ENCODE results near the gene HHATL.
A peak's percentile ranks its signal among the peaks of the same experiment; 100 is the strongest.

HHATL gene
- total RNA-seq = 0 to 0.06 reads per million in 2 experiments

- no peak for DNase-seq (ENCODE audit: low read depth)
Measured at GRCh38 chr3:42702066-42702951, at the start of gene HHATL. Gene HHATL, minus strand, starts transcription at chr3:42702798. Its CDS starts 1,972 bp downstream, at chr3:42700826.

DNA sequence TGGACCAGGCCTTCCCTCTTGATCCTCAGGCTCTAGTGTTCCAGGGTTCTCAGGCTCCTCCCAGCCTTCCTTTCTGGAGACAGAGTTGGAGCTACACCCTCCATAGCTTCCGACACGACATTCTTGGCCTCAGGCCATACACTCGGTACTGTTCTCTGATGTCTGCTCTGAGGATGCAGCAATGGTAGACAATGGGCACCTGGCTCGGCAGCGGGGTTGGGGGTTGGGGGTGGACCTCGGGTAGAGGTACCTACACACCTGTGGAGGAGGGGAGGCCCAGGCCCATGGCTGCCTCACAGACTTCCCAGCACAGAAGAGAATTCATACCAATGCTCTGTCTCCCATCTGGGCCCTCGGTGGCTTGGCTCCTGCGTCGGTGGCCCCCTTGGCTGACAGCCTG lies 49.0 kb upstream of the HHATL start:
- no peak for DNase-seq (ENCODE audit: low read depth)

- DNase-seq (ENCODE audit: low read depth) = no peak
Measured at GRCh38 chr3:42750834-42751233, 48.2 kb upstream of the HHATL start.

GRCh38 chr3:42749753-42750231 lies 47.2 kb upstream of the HHATL start:
- DNase-seq (ENCODE audit: low read depth) = no peak

DNA sequence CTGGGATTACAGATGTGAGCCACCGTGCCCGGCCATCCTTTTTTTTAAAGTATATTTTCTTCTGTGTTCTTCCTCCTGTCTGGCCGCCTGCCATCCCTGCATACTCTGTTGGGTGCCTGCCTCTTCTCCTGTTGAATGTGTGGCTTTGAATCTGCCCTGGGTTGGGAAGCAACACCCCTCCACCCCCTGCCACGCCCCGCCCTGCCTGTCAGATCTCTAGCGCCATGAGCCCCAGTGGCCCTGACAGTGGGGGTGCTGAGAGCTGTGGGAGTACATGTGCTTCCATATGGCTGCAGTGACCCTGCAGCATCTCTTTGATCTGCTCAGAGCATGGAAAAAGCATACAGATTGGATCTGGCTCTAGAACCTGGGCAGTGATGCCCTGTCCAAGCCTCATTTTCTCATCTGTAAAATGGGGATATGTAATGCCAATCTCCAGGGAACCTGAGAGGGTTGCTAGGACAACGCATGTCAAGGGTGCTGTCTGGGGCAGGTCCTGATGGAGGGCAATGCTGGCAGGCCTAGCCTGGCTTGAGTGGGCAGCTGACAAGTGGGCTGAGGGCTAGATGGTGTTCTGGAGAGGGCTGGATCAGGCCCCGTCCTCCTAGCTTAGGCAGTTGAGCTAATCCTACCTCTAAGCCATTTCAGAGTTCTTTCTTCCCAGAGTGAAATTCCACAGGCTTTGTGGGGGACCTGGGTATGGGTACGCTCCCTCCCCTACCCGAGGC lies 46.6 kb upstream of the HHATL start:
- no peak for DNase-seq (ENCODE audit: low read depth)

DNA sequence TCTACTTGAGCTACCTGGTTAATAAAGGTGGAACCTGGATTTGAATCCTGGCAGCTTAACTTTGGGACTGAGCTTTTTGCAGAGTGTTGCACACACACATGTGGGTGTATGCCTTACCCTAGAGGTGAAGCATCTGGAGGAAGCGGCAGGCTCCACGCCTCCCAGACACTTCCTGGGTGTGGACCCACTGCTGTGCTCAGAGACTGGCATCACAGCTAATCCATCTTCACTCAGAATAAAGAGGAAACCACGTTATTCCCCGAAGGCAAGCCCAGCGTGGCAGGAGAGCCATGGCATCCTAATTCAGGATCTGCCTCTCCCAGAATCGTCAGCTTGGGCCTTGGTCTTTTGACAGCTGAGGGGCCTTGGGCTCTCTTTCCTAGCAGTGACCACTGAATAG lies 45.0 kb upstream of the HHATL start:
- DNase-seq (ENCODE audit: low read depth) = peak; percentile 21

DNA sequence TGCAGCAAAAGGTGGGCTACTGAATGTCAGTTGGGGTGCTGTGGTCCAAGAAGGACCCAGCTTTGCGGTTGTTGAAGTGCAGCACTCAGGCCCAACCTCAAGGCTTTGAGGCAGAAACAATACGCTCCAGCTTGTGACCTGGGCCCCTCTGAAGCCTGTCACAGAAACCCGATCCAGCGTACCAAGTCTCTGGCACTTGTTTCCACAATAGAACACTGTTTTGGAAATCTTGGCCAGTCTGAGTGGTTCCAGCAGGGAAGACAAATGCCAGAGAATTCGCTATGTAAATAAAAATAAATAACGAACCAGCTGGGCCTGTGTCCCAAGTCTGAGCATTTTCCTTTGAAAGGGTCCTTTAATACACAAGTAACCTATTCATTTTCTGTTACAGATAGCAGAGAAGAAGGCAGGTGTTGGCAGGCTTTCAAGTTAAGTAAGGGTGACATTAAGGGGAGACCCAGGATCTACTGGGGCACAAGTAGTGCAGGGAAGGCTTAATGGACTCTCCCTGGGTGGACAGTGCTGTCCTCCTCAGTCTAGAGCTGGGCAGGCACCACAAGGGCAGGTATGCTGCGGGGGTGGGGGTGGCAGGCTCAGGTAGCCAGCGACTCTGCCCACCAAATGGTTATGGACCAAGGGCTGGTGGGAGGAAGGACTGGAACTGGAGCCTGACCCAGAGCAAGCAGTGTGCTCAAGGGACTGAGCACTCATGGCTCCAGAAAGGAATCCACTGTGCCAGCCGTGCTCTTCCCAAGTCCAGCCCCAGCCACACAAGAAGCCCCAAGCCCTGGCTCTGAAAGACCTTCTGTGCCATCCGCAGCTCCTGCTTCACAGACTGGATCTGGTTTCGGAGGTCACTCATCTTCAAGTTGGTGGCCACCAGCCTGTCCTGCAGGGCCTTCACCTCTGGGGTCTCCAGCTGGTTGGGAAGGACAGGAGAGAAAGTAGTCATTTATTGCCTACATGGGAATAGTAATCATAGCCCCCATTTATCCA lies 44.2 kb upstream of the HHATL start:
- no peak for DNase-seq (ENCODE audit: low read depth)

DNA sequence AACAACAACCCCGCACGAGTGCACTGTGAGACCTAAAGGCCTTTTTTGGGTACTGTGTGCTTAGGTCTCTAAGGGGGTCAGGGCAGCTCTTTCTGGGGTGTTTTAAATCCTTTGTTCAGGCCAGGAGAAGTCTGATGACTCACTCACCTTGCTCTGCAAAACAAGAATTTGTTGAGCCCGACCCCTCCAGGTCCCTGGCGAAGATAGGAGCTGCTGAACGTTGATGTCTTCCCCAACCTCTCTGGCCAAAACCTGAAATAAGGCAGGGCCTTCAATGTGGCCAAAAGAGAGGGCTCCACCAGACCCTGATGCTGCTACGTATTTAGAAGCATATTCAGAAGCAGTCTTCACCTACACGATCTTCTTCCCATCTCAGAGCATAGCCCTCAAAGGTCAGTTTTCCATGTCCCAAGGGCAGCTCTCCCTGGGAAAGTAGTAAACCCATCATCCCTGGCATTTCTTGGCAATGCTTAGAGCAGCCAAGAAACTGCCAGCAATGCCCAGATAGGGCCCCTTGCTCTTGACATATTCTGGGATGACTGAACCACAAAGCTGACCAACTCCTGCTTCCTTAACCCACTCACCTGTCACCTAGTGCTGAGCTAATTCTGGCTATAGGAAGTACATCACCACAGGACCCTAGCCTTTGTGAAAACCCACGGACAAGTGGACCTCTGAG lies 43.3 kb upstream of the HHATL start:
- DNase-seq (ENCODE audit: low read depth) = no peak

DNA sequence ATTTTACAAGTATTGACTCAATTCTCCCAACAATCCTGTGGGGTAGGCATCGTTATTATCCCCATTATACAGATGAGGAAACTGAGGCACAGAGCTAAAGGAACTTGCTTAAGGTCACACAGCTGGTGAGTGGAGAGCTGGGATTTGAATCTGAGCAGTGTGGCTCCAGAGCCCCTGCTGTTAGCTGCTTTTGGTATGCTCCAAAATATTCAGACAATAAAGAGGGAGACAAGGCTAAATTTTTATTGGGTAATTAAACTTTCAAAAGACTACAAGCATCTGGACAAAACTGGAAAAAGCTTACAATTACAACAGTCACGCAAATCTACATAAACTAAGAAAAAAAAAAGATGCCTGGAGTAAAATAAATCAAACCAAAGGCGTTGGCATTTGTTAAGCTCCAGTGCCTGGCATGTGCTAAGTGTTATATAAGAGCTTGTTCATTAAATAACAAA lies 42.7 kb upstream of the HHATL start:
- no peak for DNase-seq (ENCODE audit: low read depth)

- no peak for DNase-seq (ENCODE audit: low read depth)
Measured at GRCh38 chr3:42743204-42743995, 40.8 kb upstream of the HHATL start.

GRCh38 chr3:42742688-42743087 lies 40.1 kb upstream of the HHATL start:
- DNase-seq (ENCODE audit: low read depth) = no peak

GRCh38 chr3:42742259-42742658 lies 39.7 kb upstream of the HHATL start:
- no peak for DNase-seq (ENCODE audit: low read depth)

DNA sequence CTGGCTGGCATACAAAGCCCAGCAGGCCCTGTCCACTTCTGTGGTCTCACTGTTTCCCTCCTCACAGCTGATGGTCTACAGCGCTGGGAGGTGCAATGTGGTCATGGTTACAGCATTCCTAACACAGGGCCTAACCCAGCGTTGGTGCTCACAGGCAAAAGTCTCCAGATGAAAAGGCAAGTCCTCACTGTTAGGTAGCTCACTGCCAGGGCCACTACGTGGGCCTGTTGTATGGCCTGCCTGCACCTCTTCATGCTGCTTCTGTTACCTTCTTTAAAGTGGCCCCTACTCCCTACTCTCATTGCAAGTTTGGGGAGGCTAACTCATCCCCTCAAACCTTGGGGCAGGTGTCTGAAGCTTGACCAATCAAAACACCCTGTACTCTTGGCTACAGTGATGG lies 39.2 kb upstream of the HHATL start:
- DNase-seq (ENCODE audit: low read depth) = no peak

DNA sequence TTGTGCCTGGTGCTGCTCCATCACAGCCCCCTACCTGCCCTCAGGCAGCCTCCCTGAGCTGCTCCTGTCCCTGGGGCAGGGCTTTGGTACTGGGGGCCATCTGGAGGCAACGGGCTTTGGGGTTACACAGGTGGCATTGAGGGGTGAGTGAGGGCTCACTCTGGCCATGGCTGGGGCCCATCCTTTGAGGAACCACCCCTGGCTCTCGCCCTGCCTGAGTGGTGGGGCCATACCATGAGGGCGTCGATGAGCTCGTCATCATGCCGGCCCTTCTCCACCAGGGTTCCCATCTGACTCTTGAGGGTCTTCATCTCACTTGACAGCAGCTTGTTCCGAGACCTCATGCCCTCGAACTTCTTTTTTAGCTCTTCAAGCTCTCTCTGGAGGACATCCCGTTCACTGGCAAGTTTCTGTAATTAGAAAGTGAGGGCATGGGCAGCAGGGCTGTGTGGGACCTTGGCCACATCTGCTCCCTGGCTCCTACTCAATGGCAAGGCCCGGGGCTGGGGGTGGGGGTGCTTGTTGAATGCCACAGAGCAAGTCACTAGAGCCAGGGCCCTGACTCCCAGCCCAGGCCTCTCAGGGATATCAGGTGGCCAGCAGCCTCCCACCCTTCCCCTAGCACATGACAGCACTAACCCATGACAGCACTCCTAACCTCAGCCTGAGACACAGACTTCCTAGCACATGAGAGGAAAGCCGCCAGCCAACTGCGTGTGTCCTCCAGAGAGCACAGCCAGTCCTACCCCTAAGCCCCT lies 37.0 kb upstream of the HHATL start:
- no peak for DNase-seq (ENCODE audit: low read depth)

DNA sequence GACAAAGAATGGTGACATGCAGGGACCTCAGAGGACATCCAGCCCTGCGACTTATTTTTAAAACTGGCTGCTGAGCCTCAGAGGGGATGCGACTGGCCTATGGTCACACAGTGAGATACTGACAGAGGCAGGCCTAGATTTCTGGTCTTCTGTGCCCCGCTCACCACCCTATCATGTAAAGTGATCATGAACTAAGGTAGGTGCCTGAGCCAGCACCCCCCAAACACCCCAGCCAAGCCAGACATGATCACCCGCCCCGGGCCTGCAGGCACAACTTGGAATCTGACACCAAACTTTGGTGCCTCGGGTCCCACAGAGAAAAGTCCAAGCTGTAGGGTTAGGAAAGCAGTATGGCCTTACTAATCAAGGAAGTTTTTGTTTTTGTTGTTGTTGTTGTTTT lies 33.9 kb upstream of the HHATL start:
- no peak for DNase-seq (ENCODE audit: low read depth)

- no peak for DNase-seq (ENCODE audit: low read depth)
Measured at GRCh38 chr3:42736081-42736480, 33.5 kb upstream of the HHATL start.

- DNase-seq (ENCODE audit: low read depth) = no peak
Measured at GRCh38 chr3:42735615-42736014, 33.0 kb upstream of the HHATL start.

GRCh38 chr3:42735019-42735418 lies 32.4 kb upstream of the HHATL start:
- no peak for DNase-seq (ENCODE audit: low read depth)

- DNase-seq (ENCODE audit: low read depth) = no peak
Measured at GRCh38 chr3:42734263-42734860, 31.8 kb upstream of the HHATL start.

All from T follicular helper cell (primary cell).